Measurements from ENCODE around the gene SNRPA1.

The SNRPA1 gene

GRCh38 chr15:101294731-101295606 lies at the start of gene SNRPA1:
Gene SNRPA1, minus strand, starts transcription at chr15:101295248. Its CDS starts 70 bp downstream, at chr15:101295178.
- TF ChIP-seq USF1 (IDR thresholded peaks at IDR 0.05) (peak; percentile 3), FOXM1 (IDR thresholded peaks at IDR 0.05; ENCODE audit: borderline replicate concordance, low read depth) (0 out of 2 replicates have a peak, but pooled peaks have one; percentile 25), NFIC (IDR thresholded peaks at IDR 0.05) (peak; percentile 63; the same call in 1 of the 2 replicates), CREB1 (IDR thresholded peaks at IDR 0.05; ENCODE audit: low read depth) (no peak), REST (IDR thresholded peaks at IDR 0.05; ENCODE audit: low read depth) (no peak), TAF1 (IDR thresholded peaks at IDR 0.05; ENCODE audit: low read depth) (peak; percentile 91), TEAD4 (IDR thresholded peaks at IDR 0.05) (peak; percentile 29; the same call in 1 of the 2 replicates), CEBPB (IDR thresholded peaks at IDR 0.05) (no peak), YY1 (IDR thresholded peaks at IDR 0.05; ENCODE audit: low read depth) (peak; percentile 87), TCF12 (IDR thresholded peaks at IDR 0.05; ENCODE audit: low read depth) (peak; percentile 62; the same call in 1 of the 2 replicates), EP300 (IDR thresholded peaks at IDR 0.05; ENCODE audit: borderline replicate concordance) (no peak), MAX (IDR thresholded peaks at IDR 0.05) (peak; percentile 77), EGR1 (IDR thresholded peaks at IDR 0.05) (peak; percentile 91), RAD21 (IDR thresholded peaks at IDR 0.05; ENCODE audit: low read depth) (no peak)

- TF ChIP-seq TCF12 (IDR thresholded peaks at IDR 0.05; ENCODE audit: low read depth), result no peak
- TF ChIP-seq FOXM1 (IDR thresholded peaks at IDR 0.05; ENCODE audit: borderline replicate concordance, low read depth), result no peak
- no peak for TF ChIP-seq YY1 (IDR thresholded peaks at IDR 0.05; ENCODE audit: low read depth)
- no peak for TF ChIP-seq NFIC (IDR thresholded peaks at IDR 0.05)
- TF ChIP-seq USF1 (IDR thresholded peaks at IDR 0.05), result no peak
- no peak for TF ChIP-seq EGR1 (IDR thresholded peaks at IDR 0.05)
- no peak for TF ChIP-seq REST (IDR thresholded peaks at IDR 0.05; ENCODE audit: low read depth)
- TF ChIP-seq TEAD4 (IDR thresholded peaks at IDR 0.05), result no peak
- TF ChIP-seq MAX (IDR thresholded peaks at IDR 0.05), result no peak
- no peak for TF ChIP-seq EP300 (IDR thresholded peaks at IDR 0.05; ENCODE audit: borderline replicate concordance)
- no peak for TF ChIP-seq TAF1 (IDR thresholded peaks at IDR 0.05; ENCODE audit: low read depth)
- TF ChIP-seq ZBTB7A (IDR thresholded peaks at IDR 0.05; ENCODE audit: low read depth), result no peak
- no peak for TF ChIP-seq RAD21 (IDR thresholded peaks at IDR 0.05; ENCODE audit: low read depth)
- no peak for TF ChIP-seq CEBPB (IDR thresholded peaks at IDR 0.05)
- TF ChIP-seq CREB1 (IDR thresholded peaks at IDR 0.05; ENCODE audit: low read depth), result no peak
Observed at GRCh38 chr15:101342056-101342455, 47.0 kb upstream of the SNRPA1 start.

- TF ChIP-seq ZBTB7A (IDR thresholded peaks at IDR 0.05; ENCODE audit: low read depth) (no peak), MAX (IDR thresholded peaks at IDR 0.05) (no peak), FOXM1 (IDR thresholded peaks at IDR 0.05; ENCODE audit: borderline replicate concordance, low read depth) (no peak), TAF1 (IDR thresholded peaks at IDR 0.05; ENCODE audit: low read depth) (no peak), CREB1 (IDR thresholded peaks at IDR 0.05; ENCODE audit: low read depth) (no peak), USF1 (IDR thresholded peaks at IDR 0.05) (no peak), EP300 (IDR thresholded peaks at IDR 0.05; ENCODE audit: borderline replicate concordance) (no peak), YY1 (IDR thresholded peaks at IDR 0.05; ENCODE audit: low read depth) (no peak), TCF12 (IDR thresholded peaks at IDR 0.05; ENCODE audit: low read depth) (no peak), RAD21 (IDR thresholded peaks at IDR 0.05; ENCODE audit: low read depth) (no peak), REST (IDR thresholded peaks at IDR 0.05; ENCODE audit: low read depth) (no peak), EGR1 (IDR thresholded peaks at IDR 0.05) (no peak), CEBPB (IDR thresholded peaks at IDR 0.05) (no peak), TEAD4 (IDR thresholded peaks at IDR 0.05) (no peak), NFIC (IDR thresholded peaks at IDR 0.05) (no peak)
Observed at GRCh38 chr15:101338502-101339057, 43.5 kb upstream of the SNRPA1 start.

Data from Ishikawa (cell line).